Chondrocyte (in vitro differentiated cells): ENCODE measurements around the gene PRKCA. TPM values are rescaled to one million over a fixed set of nuclear protein-coding genes. Genes with fewer than 3 reads are reported as not detected.
"Not testable (repeated sequence)": the region's sequence is repeated elsewhere in the genome, so short reads cannot be mapped to it uniquely, and the experiment has no call there.

Experiments
- DNase-seq: peaks from one replicate; pipeline ENCODE4 v3.0.0; 2021; ENCODE audit warnings: mixed read lengths, low spot score
- H3K27ac Mint-ChIP-seq: one replicate; pipeline ENCODE4 v1.8.0; 2021; ENCODE audit warnings: mild to moderate bottlenecking, moderate library complexity, mixed read lengths; ENCODE audit not compliant: unreplicated experiment
- H3K27me3 Mint-ChIP-seq: 2 replicates; pipeline ENCODE4 v1.8.0; 2021; ENCODE audit warnings: low read depth, mixed read lengths
- H3K36me3 Mint-ChIP-seq: 2 replicates; pipeline ENCODE4 v1.8.0; 2021; ENCODE audit warnings: low read depth, mixed read lengths
- H3K4me1 Mint-ChIP-seq: 2 replicates; pipeline ENCODE4 v1.8.0; 2021; ENCODE audit warnings: low read depth, mild to moderate bottlenecking, mixed read lengths
- H3K4me3 Mint-ChIP-seq: one replicate; pipeline ENCODE4 v1.8.0; 2021; ENCODE audit warnings: mild to moderate bottlenecking, moderate library complexity, mixed read lengths; ENCODE audit not compliant: unreplicated experiment
- H3K9me3 Mint-ChIP-seq: 2 replicates; pipeline ENCODE4 v1.8.0; 2021; ENCODE audit warnings: low read depth, mixed read lengths
- CTCF ChIP-seq: fragments of 200-600 bp; sonication (generic); IDR thresholded peaks from 2 replicates; pipeline ENCODE4 v1.5.0; 2021; ENCODE audit warnings: antibody characterized with exemption, mild to moderate bottlenecking, moderate library complexity
- total RNA-seq: library from RNA; stranded (reverse); gene quantifications from 3 replicates; pipeline ENCODE4 v1.2.1, GENCODE V29; 2021

Gene PRKCA
- total RNA-seq, 1 donor from 2014 or later, result 51.5 TPM

GRCh38 chr17:66397486-66397885 is 95.1 kb downstream of the PRKCA start:
- Mint-ChIP-seq H3K4me3 (no peak overlapping the region), H3K27me3 (no peaks in the 10 kb centered on the region), H3K36me3 (peaks cover 3% of the 10 kb centered on the region), H3K9me3 (no peaks in the 10 kb centered on the region), H3K27ac (no peak overlapping the region), H3K4me1 (peaks cover 23% of the 10 kb centered on the region)
- TF ChIP-seq CTCF, result no peak
- DNase-seq, result no peak

- peaks cover 3% of the 10 kb centered on the region for H3K36me3 Mint-ChIP-seq
- H3K4me1 Mint-ChIP-seq, result peaks cover 24% of the 10 kb centered on the region
- no peak overlapping the region for H3K4me3 Mint-ChIP-seq
- no peak for TF ChIP-seq CTCF
- no peaks in the 10 kb centered on the region for H3K27me3 Mint-ChIP-seq
- no peak overlapping the region for H3K27ac Mint-ChIP-seq
- no peak for DNase-seq
- no peaks in the 10 kb centered on the region for H3K9me3 Mint-ChIP-seq
Measured at GRCh38 chr17:66398059-66398458, 95.6 kb downstream of the PRKCA start.

- no peak for DNase-seq
- no peak overlapping the region for H3K27ac Mint-ChIP-seq
- peaks cover 3% of the 10 kb centered on the region for H3K36me3 Mint-ChIP-seq
- H3K4me3 Mint-ChIP-seq, result no peak overlapping the region
- H3K4me1 Mint-ChIP-seq, result peaks cover 25% of the 10 kb centered on the region
- H3K9me3 Mint-ChIP-seq, result no peaks in the 10 kb centered on the region
- no peaks in the 10 kb centered on the region for H3K27me3 Mint-ChIP-seq
- no peak for TF ChIP-seq CTCF
Measured at GRCh38 chr17:66398617-66399016, 96.2 kb downstream of the PRKCA start.

GRCh38 chr17:66399441-66399840 is 97.0 kb downstream of the PRKCA start:
- H3K4me1 Mint-ChIP-seq, result peaks cover 30% of the 10 kb centered on the region
- H3K9me3 Mint-ChIP-seq, result no peaks in the 10 kb centered on the region
- TF ChIP-seq CTCF, result no peak
- no peak for DNase-seq
- H3K27me3 Mint-ChIP-seq, result no peaks in the 10 kb centered on the region
- no peak overlapping the region for H3K27ac Mint-ChIP-seq
- H3K36me3 Mint-ChIP-seq, result peaks cover 3% of the 10 kb centered on the region
- H3K4me3 Mint-ChIP-seq, result no peak overlapping the region

- not testable (repeated sequence) for H3K4me3 Mint-ChIP-seq, H3K27me3 Mint-ChIP-seq, DNase-seq, H3K36me3 Mint-ChIP-seq, H3K9me3 Mint-ChIP-seq, H3K27ac Mint-ChIP-seq
- peaks cover 26% of the 10 kb centered on the region for H3K4me1 Mint-ChIP-seq
Measured at GRCh38 chr17:66400041-66400688, 97.8 kb downstream of the PRKCA start.

- TF ChIP-seq CTCF, result no peak
- Mint-ChIP-seq H3K36me3 (peaks cover 3% of the 10 kb centered on the region), H3K27ac (no peak overlapping the region), H3K4me3 (no peak overlapping the region), H3K4me1 (peaks cover 26% of the 10 kb centered on the region), H3K9me3 (no peaks in the 10 kb centered on the region), H3K27me3 (no peaks in the 10 kb centered on the region)
- no peak for DNase-seq
Measured at GRCh38 chr17:66400698-66401097, 98.3 kb downstream of the PRKCA start.
